Ishikawa (cell line): Measurements from ENCODE around the gene PRICKLE2.

ENCODE experiments used
- CEBPB ChIP-seq: IDR thresholded peaks from 2 replicates; pipeline ENCODE4 v1.6.1; 2012
- CREB1 ChIP-seq: IDR thresholded peaks from 2 replicates; pipeline ENCODE4 v1.6.1; 2012; ENCODE audit warnings: low read depth
- EGR1 ChIP-seq: IDR thresholded peaks from 2 replicates; pipeline ENCODE4 v1.6.1; 2012
- EP300 ChIP-seq: IDR thresholded peaks from 2 replicates; pipeline ENCODE4 v1.6.1; 2012; ENCODE audit warnings: borderline replicate concordance
- FOXM1 ChIP-seq: IDR thresholded peaks from 2 replicates; pipeline ENCODE4 v1.6.1; 2012; ENCODE audit warnings: low read depth, borderline replicate concordance
- NFIC ChIP-seq: IDR thresholded peaks from 2 replicates; pipeline ENCODE4 v1.6.1; 2012
- RAD21 ChIP-seq: IDR thresholded peaks from 2 replicates; pipeline ENCODE4 v1.6.1; 2012; ENCODE audit warnings: low read depth
- TAF1 ChIP-seq: IDR thresholded peaks from 2 replicates; pipeline ENCODE4 v1.6.1; 2012; ENCODE audit warnings: low read depth, mild to moderate bottlenecking
- TCF12 ChIP-seq: IDR thresholded peaks from 2 replicates; pipeline ENCODE4 v1.6.1; 2012; ENCODE audit warnings: low read depth
- TEAD4 ChIP-seq: IDR thresholded peaks from 2 replicates; pipeline ENCODE4 v1.6.1; 2012
- YY1 ChIP-seq: IDR thresholded peaks from 2 replicates; pipeline ENCODE4 v1.6.1; 2012; ENCODE audit warnings: low read depth
- ZBTB7A ChIP-seq: IDR thresholded peaks from 2 replicates; pipeline ENCODE4 v1.6.1; 2012; ENCODE audit warnings: low read depth
- TF ChIP-seq, protein P1 (sequence below): IDR thresholded peaks from 2 replicates; pipeline ENCODE4 v1.6.1; 2012; ENCODE audit warnings: low read depth, mild to moderate bottlenecking
- TF ChIP-seq, protein P2 (sequence below): IDR thresholded peaks from 2 replicates; pipeline ENCODE4 v1.6.1; 2012
- TF ChIP-seq, protein P3 (sequence below): IDR thresholded peaks from 2 replicates; pipeline ENCODE4 v1.6.1; 2012

The PRICKLE2 gene

DNA sequence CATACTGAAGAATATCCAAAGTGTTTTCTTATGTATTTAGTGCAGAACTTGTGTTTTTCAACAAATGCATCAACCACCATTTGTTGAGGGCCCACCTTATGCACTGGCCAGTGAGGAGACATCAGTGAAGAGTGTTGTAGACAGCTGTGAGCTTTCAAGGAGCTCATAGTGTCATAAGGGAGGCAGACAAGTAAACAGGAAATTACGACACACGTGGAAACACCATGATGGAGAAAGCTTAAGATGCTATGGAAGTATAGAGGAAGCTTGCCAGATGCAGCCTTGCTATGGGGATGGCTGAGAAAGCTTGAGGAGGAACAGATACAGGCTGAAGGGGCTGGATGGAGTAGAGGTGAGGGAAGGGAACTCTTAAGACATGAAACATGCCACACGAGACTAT lies 151.2 kb downstream of the PRICKLE2 start:
- no peak for TF ChIP-seq TEAD4
- TF ChIP-seq TAF1, result no peak
- no peak for TF ChIP-seq RAD21
- TF ChIP-seq EP300, result no peak
- TF ChIP-seq CREB1, result no peak
- TF ChIP-seq EGR1, result no peak
- TF ChIP-seq, protein P1, sequence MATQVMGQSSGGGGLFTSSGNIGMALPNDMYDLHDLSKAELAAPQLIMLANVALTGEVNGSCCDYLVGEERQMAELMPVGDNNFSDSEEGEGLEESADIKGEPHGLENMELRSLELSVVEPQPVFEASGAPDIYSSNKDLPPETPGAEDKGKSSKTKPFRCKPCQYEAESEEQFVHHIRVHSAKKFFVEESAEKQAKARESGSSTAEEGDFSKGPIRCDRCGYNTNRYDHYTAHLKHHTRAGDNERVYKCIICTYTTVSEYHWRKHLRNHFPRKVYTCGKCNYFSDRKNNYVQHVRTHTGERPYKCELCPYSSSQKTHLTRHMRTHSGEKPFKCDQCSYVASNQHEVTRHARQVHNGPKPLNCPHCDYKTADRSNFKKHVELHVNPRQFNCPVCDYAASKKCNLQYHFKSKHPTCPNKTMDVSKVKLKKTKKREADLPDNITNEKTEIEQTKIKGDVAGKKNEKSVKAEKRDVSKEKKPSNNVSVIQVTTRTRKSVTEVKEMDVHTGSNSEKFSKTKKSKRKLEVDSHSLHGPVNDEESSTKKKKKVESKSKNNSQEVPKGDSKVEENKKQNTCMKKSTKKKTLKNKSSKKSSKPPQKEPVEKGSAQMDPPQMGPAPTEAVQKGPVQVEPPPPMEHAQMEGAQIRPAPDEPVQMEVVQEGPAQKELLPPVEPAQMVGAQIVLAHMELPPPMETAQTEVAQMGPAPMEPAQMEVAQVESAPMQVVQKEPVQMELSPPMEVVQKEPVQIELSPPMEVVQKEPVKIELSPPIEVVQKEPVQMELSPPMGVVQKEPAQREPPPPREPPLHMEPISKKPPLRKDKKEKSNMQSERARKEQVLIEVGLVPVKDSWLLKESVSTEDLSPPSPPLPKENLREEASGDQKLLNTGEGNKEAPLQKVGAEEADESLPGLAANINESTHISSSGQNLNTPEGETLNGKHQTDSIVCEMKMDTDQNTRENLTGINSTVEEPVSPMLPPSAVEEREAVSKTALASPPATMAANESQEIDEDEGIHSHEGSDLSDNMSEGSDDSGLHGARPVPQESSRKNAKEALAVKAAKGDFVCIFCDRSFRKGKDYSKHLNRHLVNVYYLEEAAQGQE, result no peak
- TF ChIP-seq CEBPB, result no peak
- TF ChIP-seq NFIC, result no peak
- TF ChIP-seq YY1, result no peak
- TF ChIP-seq, protein P2, sequence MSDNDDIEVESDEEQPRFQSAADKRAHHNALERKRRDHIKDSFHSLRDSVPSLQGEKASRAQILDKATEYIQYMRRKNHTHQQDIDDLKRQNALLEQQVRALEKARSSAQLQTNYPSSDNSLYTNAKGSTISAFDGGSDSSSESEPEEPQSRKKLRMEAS, result no peak
- no peak for TF ChIP-seq TCF12
- no peak for TF ChIP-seq ZBTB7A

DNA sequence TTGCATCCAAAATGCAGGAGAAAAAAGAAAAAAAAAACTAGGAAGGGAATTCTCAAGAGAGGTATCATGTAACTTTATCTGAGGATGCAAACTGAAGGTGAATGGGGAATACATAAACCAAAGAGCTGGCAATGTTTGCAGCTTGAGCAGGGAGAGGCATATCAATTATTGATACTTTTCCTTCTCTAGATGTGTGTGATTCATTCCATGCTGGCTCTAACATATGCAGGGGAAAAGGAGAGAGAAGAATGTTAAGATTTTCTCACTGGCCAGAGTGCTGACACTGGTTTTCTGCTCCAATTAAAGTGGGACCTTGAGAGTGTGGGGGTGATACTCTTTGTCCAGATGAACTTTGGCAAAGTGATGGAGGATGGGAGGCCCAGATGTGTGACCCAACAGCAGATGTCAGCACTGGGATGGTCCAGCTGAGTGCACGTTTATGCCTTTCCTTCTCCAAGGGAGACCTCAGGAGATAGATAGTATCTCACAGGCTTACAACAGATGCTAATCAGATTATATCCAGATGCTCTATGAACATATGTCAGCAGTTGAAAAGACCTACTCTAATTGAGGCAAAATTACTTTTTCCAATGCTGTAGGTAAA lies 152.0 kb downstream of the PRICKLE2 start:
- TF ChIP-seq, protein P3, sequence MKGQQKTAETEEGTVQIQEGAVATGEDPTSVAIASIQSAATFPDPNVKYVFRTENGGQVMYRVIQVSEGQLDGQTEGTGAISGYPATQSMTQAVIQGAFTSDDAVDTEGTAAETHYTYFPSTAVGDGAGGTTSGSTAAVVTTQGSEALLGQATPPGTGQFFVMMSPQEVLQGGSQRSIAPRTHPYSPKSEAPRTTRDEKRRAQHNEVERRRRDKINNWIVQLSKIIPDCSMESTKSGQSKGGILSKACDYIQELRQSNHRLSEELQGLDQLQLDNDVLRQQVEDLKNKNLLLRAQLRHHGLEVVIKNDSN, result no peak
- TF ChIP-seq, protein P2, result no peak
- TF ChIP-seq YY1 (no peak), FOXM1 (no peak), CEBPB (no peak), CREB1 (no peak), NFIC (no peak), ZBTB7A (no peak), EGR1 (no peak), EP300 (no peak), TEAD4 (no peak), TAF1 (no peak)
- TF ChIP-seq, protein P1, result no peak

DNA sequence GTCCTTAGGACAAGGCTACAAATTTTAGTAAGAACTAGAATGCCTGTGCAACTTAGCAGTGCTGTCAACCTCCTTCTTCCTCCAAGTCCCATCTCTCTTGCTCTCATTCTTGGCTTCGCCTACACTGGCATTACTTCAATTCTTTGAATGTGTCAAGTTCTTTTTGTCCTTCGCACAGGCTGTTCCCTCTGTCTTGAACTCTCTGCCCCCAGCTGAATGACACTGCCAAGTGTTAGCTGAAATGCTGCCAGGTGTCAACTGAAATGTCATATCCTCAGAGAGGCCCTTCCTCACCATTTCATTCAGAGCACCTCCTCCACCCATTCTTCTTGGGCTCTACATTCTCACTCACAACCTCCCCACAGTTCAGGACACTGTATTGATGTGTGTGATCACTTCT lies 153.1 kb downstream of the PRICKLE2 start:
- TF ChIP-seq EGR1, result no peak
- TF ChIP-seq CREB1, result no peak
- TF ChIP-seq TEAD4, result no peak
- TF ChIP-seq TCF12, result no peak
- TF ChIP-seq EP300, result no peak
- TF ChIP-seq YY1, result no peak
- TF ChIP-seq CEBPB, result no peak
- TF ChIP-seq, protein P2, result no peak
- TF ChIP-seq, protein P3, result no peak
- TF ChIP-seq FOXM1, result no peak
- TF ChIP-seq, protein P1, result no peak
- no peak for TF ChIP-seq ZBTB7A
- TF ChIP-seq NFIC, result no peak
- TF ChIP-seq RAD21, result no peak
- no peak for TF ChIP-seq TAF1

DNA sequence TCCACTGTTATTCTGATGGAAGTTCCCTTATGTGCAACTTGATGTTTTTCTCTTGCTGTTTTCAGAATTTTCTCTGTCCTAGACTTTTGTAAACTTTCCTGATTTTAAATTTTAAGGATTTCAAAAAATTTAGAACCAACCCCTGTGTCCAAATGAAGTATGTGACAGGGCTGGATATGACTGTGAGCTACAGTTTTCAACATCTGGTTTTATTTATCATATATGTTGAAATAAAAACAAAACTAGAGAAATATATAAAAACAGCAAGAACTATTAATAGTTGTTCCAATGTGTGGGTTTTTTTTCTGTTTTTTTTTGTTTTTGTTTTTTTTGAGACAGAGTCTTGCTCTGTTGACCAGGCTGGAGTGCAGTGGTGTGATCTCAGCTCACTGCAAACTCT lies 154.6 kb downstream of the PRICKLE2 start:
- TF ChIP-seq YY1 (no peak), NFIC (no peak), CREB1 (no peak), EGR1 (no peak), EP300 (no peak), TCF12 (no peak), TAF1 (no peak), CEBPB (no peak)
- TF ChIP-seq, protein P1, result no peak
- TF ChIP-seq, protein P2, result no peak
